H9 (cell line): Measurements from ENCODE around the gene AFAP1L1. TPM values are rescaled to one million over a fixed set of nuclear protein-coding genes. Genes with fewer than 3 reads are reported as not detected.

ENCODE experiments used
- DNase-seq: peaks from one replicate; pipeline ENCODE4 v3.0.0-alpha.2; 2017
- H2AFZ ChIP-seq: one replicate; pipeline ENCODE4 v1.6.1; 2013; ENCODE audit warnings: mild to moderate bottlenecking, low read length, control low read depth, moderate library complexity
- H2AK5ac ChIP-seq: 2 replicates; pipeline ENCODE4 v1.6.1; 2013; ENCODE audit warnings: low read length, control low read depth, mixed read lengths; ENCODE audit not compliant: insufficient read length
- H2BK120ac ChIP-seq: one replicate; pipeline ENCODE4 v1.6.1; 2013; ENCODE audit warnings: low read depth, mild to moderate bottlenecking, low read length, control low read depth, inconsistent platforms; ENCODE audit not compliant: poor library complexity, severe bottlenecking
- H2BK12ac ChIP-seq: 2 replicates; pipeline ENCODE4 v1.6.1; 2013; ENCODE audit warnings: low read length, control low read depth, mixed read lengths, low read depth; ENCODE audit not compliant: insufficient read length
- H2BK15ac ChIP-seq: 2 replicates; pipeline ENCODE4 v1.6.1; 2013; ENCODE audit warnings: low read depth, low read length, control low read depth
- H2BK20ac ChIP-seq: one replicate; pipeline ENCODE4 v1.6.1; 2013; ENCODE audit warnings: low read depth, mild to moderate bottlenecking, low read length, control low read depth, inconsistent platforms; ENCODE audit not compliant: poor library complexity, severe bottlenecking
- H2BK5ac ChIP-seq: 2 replicates; pipeline ENCODE4 v1.6.1; 2013; ENCODE audit warnings: low read length, control low read depth, mixed read lengths; ENCODE audit not compliant: insufficient read length
- H3K14ac ChIP-seq: 2 replicates; pipeline ENCODE4 v1.6.1; 2013; ENCODE audit warnings: low read length, control low read depth; ENCODE audit not compliant: insufficient read depth
- H3K18ac ChIP-seq: 2 replicates; pipeline ENCODE4 v1.6.1; 2013; ENCODE audit warnings: low read depth, mild to moderate bottlenecking, mixed read lengths, low read length, control low read depth; ENCODE audit not compliant: insufficient read length
- H3K23ac ChIP-seq: 2 replicates; pipeline ENCODE4 v1.6.1; 2013; ENCODE audit warnings: low read length, control low read depth, mixed read lengths, low read depth; ENCODE audit not compliant: insufficient read length
- H3K23me2 ChIP-seq: 2 replicates; pipeline ENCODE4 v1.6.1; 2013; ENCODE audit warnings: low read depth, mild to moderate bottlenecking, mixed read lengths, low read length, control low read depth; ENCODE audit not compliant: insufficient read length, poor library complexity, severe bottlenecking
- H3K27ac ChIP-seq: 2 replicates; pipeline ENCODE4 v1.5.1; 2013; ENCODE audit warnings: low read length, control low read depth, mixed read lengths, low read depth; ENCODE audit not compliant: insufficient read length
- H3K27me3 ChIP-seq: 2 replicates; pipeline ENCODE4 v1.6.1; 2013; ENCODE audit warnings: low read length, control low read depth, inconsistent platforms; ENCODE audit not compliant: insufficient read depth
- H3K4ac ChIP-seq: 2 replicates; pipeline ENCODE4 v1.6.1; 2013; ENCODE audit warnings: low read depth, mild to moderate bottlenecking, control low read depth, inconsistent platforms, low read length, moderate library complexity
- H3K4me1 ChIP-seq: 2 replicates; pipeline ENCODE4 v1.6.1; 2013; ENCODE audit warnings: low read length, control low read depth, inconsistent platforms; ENCODE audit not compliant: insufficient read depth
- H3K4me2 ChIP-seq: 2 replicates; pipeline ENCODE4 v1.6.1; 2013; ENCODE audit warnings: low read length, control low read depth, mixed read lengths; ENCODE audit not compliant: insufficient read length, insufficient read depth
- H3K56ac ChIP-seq: 2 replicates; pipeline ENCODE4 v1.6.1; 2013; ENCODE audit warnings: low read depth, mild to moderate bottlenecking, mixed read lengths, low read length, control low read depth; ENCODE audit not compliant: insufficient read length
- H3K79me1 ChIP-seq: 2 replicates; pipeline ENCODE4 v1.6.1; 2013; ENCODE audit warnings: low read depth, mild to moderate bottlenecking, moderate library complexity, low read length, control low read depth, inconsistent platforms; ENCODE audit not compliant: insufficient read depth, poor library complexity, severe bottlenecking
- H3K79me2 ChIP-seq: 2 replicates; pipeline ENCODE4 v1.6.1; 2013; ENCODE audit warnings: low read length, control low read depth, inconsistent platforms; ENCODE audit not compliant: insufficient read depth
- H3K9ac ChIP-seq: 2 replicates; pipeline ENCODE4 v1.6.1; 2013; ENCODE audit warnings: low read length, control low read depth, mixed read lengths; ENCODE audit not compliant: insufficient read length; ENCODE audit errors: extremely low read depth
- H3K9me3 ChIP-seq: one replicate; pipeline ENCODE4 v1.6.1; 2013; ENCODE audit warnings: low read depth, low read length, inconsistent platforms; ENCODE audit not compliant: control insufficient read depth
- H3T11ph ChIP-seq: one replicate; pipeline ENCODE4 v1.6.1; 2013; ENCODE audit warnings: mild to moderate bottlenecking, low read length, control low read depth, inconsistent platforms
- H4K20me1 ChIP-seq: one replicate; pipeline ENCODE4 v1.6.1; 2013; ENCODE audit not compliant: control insufficient read depth, insufficient read length, insufficient read depth
- H4K5ac ChIP-seq: 2 replicates; pipeline ENCODE4 v1.6.1; 2013; ENCODE audit warnings: low read depth, mild to moderate bottlenecking, mixed read lengths, low read length, control low read depth; ENCODE audit not compliant: insufficient read length
- H4K8ac ChIP-seq: replicated peaks from 2 replicates; pipeline ENCODE4 v1.6.1; 2013; ENCODE audit warnings: low read length, control low read depth, mixed read lengths, low read depth; ENCODE audit not compliant: insufficient read length
- H4K91ac ChIP-seq: 2 replicates; pipeline ENCODE4 v1.6.1; 2013; ENCODE audit warnings: low read depth, mild to moderate bottlenecking, moderate library complexity, mixed read lengths, low read length, control low read depth; ENCODE audit not compliant: insufficient read length
- H3K27ac Mint-ChIP-seq, 3 experiments: 2 replicates in 2 of 3; 3 replicates in 1 of 3; pipeline ENCODE4 v1.8.0; 2020 to 2021; ENCODE audit warnings: mixed read lengths in 3 of 3, mild to moderate bottlenecking in 1 of 3, moderate library complexity in 1 of 3
- H3K27me3 Mint-ChIP-seq: 2 replicates; pipeline ENCODE4 v1.8.0; 2021; ENCODE audit warnings: low read depth, mild to moderate bottlenecking, moderate library complexity, mixed read lengths
- H3K36me3 Mint-ChIP-seq, 3 experiments: 2 replicates in 2 of 3; 3 replicates in 1 of 3; pipeline ENCODE4 v1.8.0; 2020 to 2021; ENCODE audit warnings: low read depth in 3 of 3, mixed read lengths in 3 of 3; ENCODE audit not compliant: insufficient read depth in 1 of 3
- H3K4me1 Mint-ChIP-seq, 2 experiments: 2 replicates each; pipeline ENCODE4 v1.8.0; 2020; ENCODE audit warnings: mixed read lengths in 2 of 2
- H3K4me3 Mint-ChIP-seq, 2 experiments: 2 replicates in 1 of 2; 3 replicates in 1 of 2; pipeline ENCODE4 v1.8.0; 2020 to 2021; ENCODE audit warnings: mild to moderate bottlenecking in 2 of 2, mixed read lengths in 2 of 2, moderate library complexity in 1 of 2
- H3K9me3 Mint-ChIP-seq, 2 experiments: 2 replicates in 1 of 2; 3 replicates in 1 of 2; pipeline ENCODE4 v1.8.0; 2020; ENCODE audit warnings: mild to moderate bottlenecking in 2 of 2, mixed read lengths in 2 of 2, moderate library complexity in 1 of 2
- WGBS: extraction: QIAGEN DNeasy Blood & Tissue Kit; methylation state at CpG from one replicate; pipeline ENCODE4 v1.1.7; 2013; ENCODE audit warnings: missing lambda C conversion rate, low lambda C conversion rate, mixed read lengths; ENCODE audit not compliant: insufficient read length; ENCODE audit errors: extremely low coverage; 5-methylcytosine and 5-hydroxymethylcytosine counted together
- total RNA-seq: library from RNA; stranded (reverse); gene quantifications from 2 replicates; pipeline ENCODE4 v1.2.1, GENCODE V29; 2021
- TF ChIP-seq, protein P1 (sequence below): fragments of 200-600 bp; sonication (generic); conservative IDR thresholded peaks from 3 replicates; pipeline ENCODE4 v1.8.0; 2021; ENCODE audit warnings: antibody characterized with exemption, mild to moderate bottlenecking

The AFAP1L1 gene
- total RNA-seq, 1 experiment from 2014 or later, result 1.8 TPM

GRCh38 chr5:149365418-149365817 lies 93.8 kb downstream of the AFAP1L1 start:
- Mint-ChIP-seq H3K4me1 (peaks cover 7 to 11% of the 10 kb centered on the region in 2 experiments), H3K9me3 (no peaks in the 10 kb centered on the region), H3K27ac (no peak overlapping the region), H3K4me3 (no peak overlapping the region), H3K36me3 (peaks cover 0 to 25% (median 3%) of the 10 kb centered on the region in 3 experiments; a peak in 5 of 7 replicates), H3K27me3 (no peaks in the 10 kb centered on the region)
- H3K79me2 ChIP-seq, result no peaks in the 10 kb centered on the region
- H3K9ac ChIP-seq, result no peak overlapping the region
- H2BK120ac ChIP-seq, result no peak overlapping the region
- H3K23ac ChIP-seq, result no peak overlapping the region
- DNase-seq, result no peak
- H3K18ac ChIP-seq, result no peak overlapping the region
- no peak overlapping the region for H3K14ac ChIP-seq
- no peak overlapping the region for H2BK5ac ChIP-seq
- no peak overlapping the region for H2BK12ac ChIP-seq
- no peaks in the 10 kb centered on the region for H3K4me1 ChIP-seq
- no peaks in the 10 kb centered on the region for H3K79me1 ChIP-seq
- no peaks in the 10 kb centered on the region for H3K27me3 ChIP-seq
- no peak overlapping the region for H2AFZ ChIP-seq
- H4K91ac ChIP-seq, result no peak overlapping the region
- TF ChIP-seq, protein P1, sequence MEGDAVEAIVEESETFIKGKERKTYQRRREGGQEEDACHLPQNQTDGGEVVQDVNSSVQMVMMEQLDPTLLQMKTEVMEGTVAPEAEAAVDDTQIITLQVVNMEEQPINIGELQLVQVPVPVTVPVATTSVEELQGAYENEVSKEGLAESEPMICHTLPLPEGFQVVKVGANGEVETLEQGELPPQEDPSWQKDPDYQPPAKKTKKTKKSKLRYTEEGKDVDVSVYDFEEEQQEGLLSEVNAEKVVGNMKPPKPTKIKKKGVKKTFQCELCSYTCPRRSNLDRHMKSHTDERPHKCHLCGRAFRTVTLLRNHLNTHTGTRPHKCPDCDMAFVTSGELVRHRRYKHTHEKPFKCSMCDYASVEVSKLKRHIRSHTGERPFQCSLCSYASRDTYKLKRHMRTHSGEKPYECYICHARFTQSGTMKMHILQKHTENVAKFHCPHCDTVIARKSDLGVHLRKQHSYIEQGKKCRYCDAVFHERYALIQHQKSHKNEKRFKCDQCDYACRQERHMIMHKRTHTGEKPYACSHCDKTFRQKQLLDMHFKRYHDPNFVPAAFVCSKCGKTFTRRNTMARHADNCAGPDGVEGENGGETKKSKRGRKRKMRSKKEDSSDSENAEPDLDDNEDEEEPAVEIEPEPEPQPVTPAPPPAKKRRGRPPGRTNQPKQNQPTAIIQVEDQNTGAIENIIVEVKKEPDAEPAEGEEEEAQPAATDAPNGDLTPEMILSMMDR, result no peak
- WGBS, result no CpG with 5 or more reads among the region's 6 CpGs
- H2BK15ac ChIP-seq, result no peak overlapping the region
- no peak overlapping the region for H2AK5ac ChIP-seq
- H3K4me2 ChIP-seq, result no peak overlapping the region
- no peak overlapping the region for H3K4ac ChIP-seq
- H4K5ac ChIP-seq, result no peak overlapping the region
- H3K27ac ChIP-seq, result no peak overlapping the region
- no peaks in the 10 kb centered on the region for H4K20me1 ChIP-seq
- no peak overlapping the region for H3T11ph ChIP-seq
- no peaks in the 10 kb centered on the region for H3K9me3 ChIP-seq
- no peak overlapping the region for H3K56ac ChIP-seq
- H3K23me2 ChIP-seq, result no peaks in the 10 kb centered on the region
- H2BK20ac ChIP-seq, result no peak overlapping the region
- H4K8ac ChIP-seq, result no peak overlapping the region
